Skin epidermis (tissue), 12 donors: ENCODE measurements around the gene TRAPPC10.

Source experiments
- H3K27ac ChIP-seq, 21 experiments: fragments of 200-600 bp; sonication (generic) in 11 of 21; one replicate each; pipeline ENCODE4 v1.5.0; 2020; ENCODE audit warnings: mild to moderate bottlenecking in 3 of 21, inconsistent platforms in 2 of 21, moderate library complexity in 2 of 21
- H3K4me3 ChIP-seq, 7 experiments: fragments of 200-600 bp; sonication (generic) in 2 of 7; one replicate each; pipeline ENCODE4 v1.5.0; 2020; ENCODE audit warnings: inconsistent platforms in 2 of 7, mild to moderate bottlenecking in 2 of 7, moderate library complexity in 1 of 7

Gene TRAPPC10

GRCh38 chr21:43981151-43981870 lies 30.8 kb upstream of the TRAPPC10 start:
- no peak overlapping the region for H3K4me3 ChIP-seq

GRCh38 chr21:43981871-43982210 lies 30.3 kb upstream of the TRAPPC10 start:
- Histone ChIP-seq H3K4me3 (no peak overlapping the region), H3K27ac (no peak overlapping the region)

More at GRCh38 chr21:43981151-43981870, 30.8 kb upstream of the TRAPPC10 start:
- H3K27ac ChIP-seq: no peak overlapping the region

GRCh38 chr21:43982489-43983078 lies 29.5 kb upstream of the TRAPPC10 start:
- Histone ChIP-seq H3K4me3 (no peak overlapping the region), H3K27ac (no peak overlapping the region)

DNA sequence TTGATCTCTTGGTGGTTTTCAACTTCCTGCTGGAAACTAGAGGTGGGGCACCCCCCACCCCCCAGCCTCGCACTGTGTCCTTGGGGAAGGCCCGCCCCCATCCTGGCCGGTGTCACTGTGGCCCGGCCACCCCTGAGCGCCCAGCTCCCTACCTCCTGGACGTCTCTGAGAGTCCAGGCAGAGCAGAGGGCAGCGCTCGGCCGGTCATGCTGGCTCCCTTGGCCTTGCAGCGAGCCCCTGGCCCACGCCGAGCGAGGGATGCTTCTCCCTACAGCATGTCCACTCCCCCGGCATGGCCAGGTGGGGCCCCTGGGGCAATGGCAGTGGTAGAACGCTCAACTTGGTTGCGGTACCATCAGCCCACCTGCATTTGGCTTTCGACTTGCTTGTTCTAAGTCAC lies 28.7 kb upstream of the TRAPPC10 start:
- no peak overlapping the region for H3K4me3 ChIP-seq
- no peak overlapping the region for H3K27ac ChIP-seq

DNA sequence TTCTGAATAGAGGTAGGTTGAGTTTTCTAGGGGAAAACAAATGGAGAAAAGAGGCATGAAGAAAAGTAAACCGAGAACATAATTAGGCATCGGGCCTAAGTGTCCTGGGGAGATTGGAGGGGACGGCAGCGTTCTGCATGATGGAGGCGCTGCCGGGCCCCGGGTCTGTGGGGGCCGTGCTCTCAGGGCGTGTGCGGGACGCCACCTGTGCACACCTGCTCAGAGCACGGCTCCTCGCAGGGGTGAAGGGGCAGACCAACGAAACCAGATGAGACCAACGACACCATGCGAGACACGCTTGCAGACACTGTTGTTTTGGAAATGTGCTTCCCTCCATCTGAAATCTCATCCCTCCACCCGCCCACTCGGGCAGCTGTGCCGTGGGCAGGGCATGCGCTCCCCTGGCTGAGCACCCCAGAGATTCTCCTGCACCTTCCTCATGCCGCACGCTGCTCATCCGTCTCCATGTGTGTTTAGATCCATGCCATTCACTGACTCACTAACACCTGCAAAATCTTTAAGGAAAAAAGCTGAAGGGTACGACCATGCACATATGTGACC lies 28.2 kb upstream of the TRAPPC10 start:
- no peak overlapping the region for H3K4me3 ChIP-seq
- H3K27ac ChIP-seq: no peak overlapping the region

- H3K4me3 ChIP-seq: no peak overlapping the region
- H3K27ac ChIP-seq: no peak overlapping the region
Observed at GRCh38 chr21:43984905-43985689, 27.0 kb upstream of the TRAPPC10 start.

DNA sequence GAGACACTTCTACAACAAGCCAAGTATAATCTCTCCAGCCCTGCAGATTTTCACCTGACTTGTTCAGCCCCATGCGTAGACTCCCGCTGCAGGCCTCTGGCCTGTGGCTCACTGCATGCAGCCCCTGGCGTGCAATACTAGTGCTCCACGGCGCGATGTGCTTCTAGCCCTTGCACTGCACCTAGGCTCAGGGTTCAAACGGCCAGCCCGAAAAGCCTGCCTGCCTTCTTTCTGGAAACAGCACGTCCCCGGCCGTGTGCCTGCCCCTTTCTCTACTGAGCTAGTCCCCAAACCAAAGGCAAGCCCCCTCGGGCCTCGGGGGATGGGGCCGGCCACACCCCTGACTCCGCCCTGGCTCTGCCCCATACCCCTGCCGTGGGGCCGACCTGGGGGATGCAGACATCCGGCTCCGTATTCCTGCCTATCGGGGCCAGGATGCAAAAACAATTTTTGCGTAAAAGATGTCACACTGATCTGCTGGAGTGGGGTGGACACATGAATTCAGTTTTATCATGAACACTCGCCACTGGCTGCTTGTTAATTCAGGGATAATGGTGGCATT lies 26.3 kb upstream of the TRAPPC10 start:
- Histone ChIP-seq H3K27ac (no peak overlapping the region), H3K4me3 (no peak overlapping the region)

DNA sequence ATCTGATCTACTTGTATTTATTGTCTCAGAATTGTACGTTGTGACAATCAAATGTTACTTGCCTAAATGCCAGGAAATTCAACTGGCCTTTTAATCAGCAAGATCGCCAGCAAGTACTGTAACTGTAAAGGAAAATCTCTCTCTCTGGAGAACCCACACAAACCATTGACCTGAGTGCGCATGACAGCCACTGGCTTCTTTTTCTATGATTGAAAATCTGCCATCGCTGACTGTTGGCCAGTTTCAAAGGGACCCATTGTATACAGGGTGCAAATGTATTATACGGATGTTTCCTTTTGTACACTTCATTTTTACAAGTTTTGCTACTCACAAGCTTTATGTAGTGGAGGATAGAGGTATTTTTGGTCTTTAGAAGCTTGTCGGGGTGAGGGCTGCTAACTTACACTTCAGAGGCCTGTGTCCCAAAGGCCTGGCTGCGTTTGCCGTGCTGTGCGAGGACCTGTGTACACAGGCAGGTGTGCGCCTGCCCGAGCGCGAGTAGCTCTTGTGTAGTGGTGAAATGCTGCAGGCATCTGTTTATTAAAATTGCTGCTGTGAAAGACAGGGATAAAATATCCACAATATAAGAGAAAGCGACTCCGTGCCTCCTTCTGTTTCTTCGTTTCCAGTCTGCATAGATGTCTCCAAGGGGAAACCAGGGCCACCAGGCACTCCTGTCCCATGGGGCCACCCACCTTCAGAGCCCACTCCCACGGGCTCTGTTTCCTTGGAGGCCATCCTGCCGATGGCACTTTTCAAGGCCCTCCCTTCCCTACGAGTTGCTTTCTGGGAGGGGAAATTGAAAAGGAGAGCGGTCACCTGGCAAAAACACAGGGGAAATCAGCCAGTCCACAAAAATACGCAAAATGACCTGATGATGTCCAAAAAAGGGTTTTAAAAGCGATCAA lies 25.3 kb upstream of the TRAPPC10 start:
- Histone ChIP-seq H3K4me3 (no peak overlapping the region), H3K27ac (peak overlapping the region in 4 of 21 experiments; percentile 2 to 42 (median 8))

DNA sequence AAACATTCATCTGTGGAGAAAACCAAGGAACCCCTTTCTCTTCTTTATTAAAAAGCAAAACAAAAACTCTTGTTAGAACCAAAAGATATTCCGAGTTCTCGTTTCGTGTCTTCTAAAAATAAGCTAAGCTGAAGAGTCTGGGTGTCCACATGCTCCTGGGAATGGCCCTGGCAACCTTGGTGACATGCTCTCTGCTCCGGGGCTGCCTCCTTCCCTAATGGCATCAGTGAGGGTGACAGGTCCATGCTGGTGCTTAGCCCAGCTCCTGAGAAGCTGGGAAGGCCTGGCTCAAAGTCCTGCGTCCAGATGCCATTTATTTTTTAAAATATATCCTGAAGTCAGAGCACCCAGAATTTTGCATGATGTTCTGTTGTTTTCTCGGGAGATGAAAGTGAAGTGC lies 24.6 kb upstream of the TRAPPC10 start:
- Histone ChIP-seq H3K4me3 (no peak overlapping the region), H3K27ac (peak overlapping the region in 1 of 21 experiments; percentile 8)

- no peak overlapping the region for H3K27ac ChIP-seq
Observed at GRCh38 chr21:43988016-43988415, 24.1 kb upstream of the TRAPPC10 start.

GRCh38 chr21:43988506-43989230 lies 23.4 kb upstream of the TRAPPC10 start:
- Histone ChIP-seq H3K4me3 (no peak overlapping the region), H3K27ac (no peak overlapping the region)

More at GRCh38 chr21:43988016-43988415, 24.1 kb upstream of the TRAPPC10 start:
- H3K4me3 ChIP-seq: no peak overlapping the region

DNA sequence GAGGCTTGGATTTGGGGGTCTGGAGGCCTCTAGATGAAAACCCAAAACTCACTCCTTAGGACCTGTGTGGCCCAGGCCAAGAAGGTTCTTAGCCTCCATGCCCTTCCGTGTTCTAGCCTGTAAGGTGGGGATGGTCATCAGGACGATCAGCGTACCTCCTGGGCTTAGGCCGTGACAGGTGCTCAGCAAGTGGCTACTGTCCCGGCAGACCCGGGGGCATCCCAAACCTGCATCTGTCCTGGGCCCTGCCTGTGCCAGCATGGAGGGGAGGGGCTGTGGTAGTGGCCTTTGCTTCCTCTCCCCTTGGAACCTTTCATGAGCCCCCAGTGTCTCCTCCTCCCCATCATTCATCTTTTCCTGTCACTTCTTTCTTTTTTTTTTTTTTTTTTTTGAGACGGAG lies 22.7 kb upstream of the TRAPPC10 start:
- H3K4me3 ChIP-seq: no peak overlapping the region
- no peak overlapping the region for H3K27ac ChIP-seq

GRCh38 chr21:43991447-43991991 lies 20.6 kb upstream of the TRAPPC10 start:
- Histone ChIP-seq H3K27ac (no peak overlapping the region), H3K4me3 (peak overlapping the region in 1 of 7 experiments; percentile 9)

GRCh38 chr21:43992121-43992520 lies 20.0 kb upstream of the TRAPPC10 start:
- H3K27ac ChIP-seq: no peak overlapping the region

DNA sequence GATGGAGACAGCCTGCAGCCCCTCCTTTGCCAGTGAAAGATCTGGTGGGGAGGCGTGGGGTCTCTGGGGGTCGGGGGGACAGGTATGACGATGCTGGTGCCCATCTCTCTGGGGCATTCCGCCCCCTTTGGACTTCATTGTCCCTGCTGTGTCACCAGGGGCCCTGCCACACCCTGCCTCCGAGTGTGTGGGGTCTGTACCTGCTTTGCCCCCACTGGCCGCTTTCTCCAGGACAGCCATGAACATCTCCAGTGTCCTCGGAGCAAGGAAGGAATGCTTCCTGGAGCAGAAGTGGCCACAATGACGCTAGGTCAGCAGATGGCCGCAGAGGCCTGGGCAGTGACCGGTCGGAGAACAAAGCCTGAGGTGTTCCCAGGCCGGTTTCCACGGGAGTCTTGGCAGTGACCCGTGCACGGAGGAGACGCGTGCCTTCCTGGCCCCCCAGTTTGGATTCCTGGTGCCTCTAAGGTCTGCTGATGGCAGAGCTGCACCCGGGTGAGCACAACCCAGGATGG lies 18.6 kb upstream of the TRAPPC10 start:
- H3K4me3 ChIP-seq: no peak overlapping the region
- H3K27ac ChIP-seq: no peak overlapping the region

More at GRCh38 chr21:43992121-43992520, 20.0 kb upstream of the TRAPPC10 start:
- H3K4me3 ChIP-seq: no peak overlapping the region

DNA sequence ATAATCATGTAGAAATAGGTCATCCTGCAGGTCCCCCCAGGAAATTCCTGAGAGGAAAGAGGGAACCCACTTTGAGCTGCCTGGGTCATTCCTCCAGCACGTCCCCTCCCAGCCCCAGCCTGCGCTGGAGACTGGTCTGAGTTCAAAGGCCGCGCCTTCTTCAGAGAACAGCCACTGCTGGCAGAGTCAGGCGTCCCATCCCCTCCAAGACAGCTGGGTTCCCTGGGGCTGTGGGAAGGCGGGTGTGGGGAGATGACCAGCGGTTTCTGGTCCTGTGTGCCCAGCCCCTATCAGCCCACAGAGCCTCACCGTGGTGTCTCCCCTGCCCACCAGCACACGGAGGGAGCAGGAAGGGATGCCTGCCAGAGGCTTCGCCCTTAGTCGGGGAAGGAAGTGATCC lies 18.0 kb upstream of the TRAPPC10 start:
- H3K27ac ChIP-seq: no peak overlapping the region
- H3K4me3 ChIP-seq: no peak overlapping the region

GRCh38 chr21:43994646-43995045 lies 17.5 kb upstream of the TRAPPC10 start:
- H3K4me3 ChIP-seq: no peak overlapping the region
- H3K27ac ChIP-seq: no peak overlapping the region

DNA sequence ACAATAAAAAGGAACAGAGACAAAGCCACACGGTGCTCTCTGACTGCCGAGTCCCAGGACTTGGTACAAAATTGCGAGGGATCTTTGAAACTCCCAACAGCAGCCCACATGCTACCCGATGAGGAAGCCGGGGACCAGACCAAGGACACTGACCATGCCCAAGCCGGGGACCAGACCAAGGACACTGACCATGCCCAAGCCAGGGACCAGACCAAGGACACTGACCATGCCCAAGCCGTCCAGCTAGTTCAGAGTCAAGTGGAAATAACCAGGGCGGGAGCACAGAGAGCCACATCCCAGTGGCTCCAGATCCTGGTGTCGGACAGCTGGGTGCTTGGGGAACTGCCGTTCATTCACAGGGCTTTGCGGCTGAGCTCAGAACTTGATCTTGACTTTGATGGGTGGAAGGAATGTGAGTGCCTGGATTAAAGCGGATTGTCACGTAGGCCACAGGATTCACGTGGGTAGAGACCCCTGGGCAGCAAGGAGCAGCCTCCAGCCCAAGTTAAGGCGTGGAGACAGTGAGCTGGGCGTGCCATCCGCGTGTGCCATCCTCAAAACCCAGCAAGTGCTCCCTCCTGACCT lies 16.5 kb upstream of the TRAPPC10 start:
- H3K4me3 ChIP-seq: no peak overlapping the region
- no peak overlapping the region for H3K27ac ChIP-seq
